ENCODE data around the gene RNF182.

DNA sequence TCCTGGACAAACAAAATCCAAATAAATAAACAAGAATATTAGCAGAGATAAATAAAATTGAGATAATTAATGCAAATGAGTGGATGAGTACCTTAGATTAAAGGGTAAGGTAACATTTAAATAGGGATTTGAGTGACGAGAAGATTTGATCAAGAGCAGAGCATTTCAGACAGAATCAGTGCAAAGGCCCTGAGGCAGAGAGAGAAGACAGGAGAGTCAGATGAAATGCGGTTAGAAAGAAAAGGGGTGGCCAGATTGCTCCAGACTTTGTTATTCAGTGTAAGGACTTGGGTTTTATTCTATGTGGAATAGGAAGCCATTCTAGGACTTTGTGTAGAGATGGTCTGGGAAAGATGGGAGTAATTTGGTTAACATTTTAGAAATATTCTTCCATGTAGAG, 10.0 kb downstream of the RNF182 start:
- TF ChIP-seq POLR2A (IDR thresholded peaks at IDR 0.05): no peak
- TF ChIP-seq, protein P1, sequence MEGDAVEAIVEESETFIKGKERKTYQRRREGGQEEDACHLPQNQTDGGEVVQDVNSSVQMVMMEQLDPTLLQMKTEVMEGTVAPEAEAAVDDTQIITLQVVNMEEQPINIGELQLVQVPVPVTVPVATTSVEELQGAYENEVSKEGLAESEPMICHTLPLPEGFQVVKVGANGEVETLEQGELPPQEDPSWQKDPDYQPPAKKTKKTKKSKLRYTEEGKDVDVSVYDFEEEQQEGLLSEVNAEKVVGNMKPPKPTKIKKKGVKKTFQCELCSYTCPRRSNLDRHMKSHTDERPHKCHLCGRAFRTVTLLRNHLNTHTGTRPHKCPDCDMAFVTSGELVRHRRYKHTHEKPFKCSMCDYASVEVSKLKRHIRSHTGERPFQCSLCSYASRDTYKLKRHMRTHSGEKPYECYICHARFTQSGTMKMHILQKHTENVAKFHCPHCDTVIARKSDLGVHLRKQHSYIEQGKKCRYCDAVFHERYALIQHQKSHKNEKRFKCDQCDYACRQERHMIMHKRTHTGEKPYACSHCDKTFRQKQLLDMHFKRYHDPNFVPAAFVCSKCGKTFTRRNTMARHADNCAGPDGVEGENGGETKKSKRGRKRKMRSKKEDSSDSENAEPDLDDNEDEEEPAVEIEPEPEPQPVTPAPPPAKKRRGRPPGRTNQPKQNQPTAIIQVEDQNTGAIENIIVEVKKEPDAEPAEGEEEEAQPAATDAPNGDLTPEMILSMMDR (IDR thresholded peaks at IDR 0.05): no peak

Data from body of pancreas (tissue), 4 donors.